Inferior parietal cortex (tissue), 1 donor: ENCODE data around the gene SMLR1.
"Not testable (repeated sequence)": the region's sequence is repeated elsewhere in the genome, so short reads cannot be mapped to it uniquely, and the experiment has no call there.

Source experiments
- DNase-seq: peaks from one replicate; pipeline ENCODE4 v3.0.0-alpha.2; 2016; ENCODE audit errors: extremely low spot score

SMLR1 gene

GRCh38 chr6:130827247-130828149 lies at the start of gene SMLR1:
TSS of gene SMLR1 (plus strand) at chr6:130827406. CDS start at chr6:130827414, 8 bp downstream.
- no peak for DNase-seq

- no peak for DNase-seq
These were observed 48.1 kb upstream of the SMLR1 start for GRCh38 chr6:130778946-130779657.

- DNase-seq: no peak
These were observed 47.6 kb upstream of the SMLR1 start for GRCh38 chr6:130779658-130780033.

- no peak for DNase-seq
These were observed 47.1 kb upstream of the SMLR1 start for GRCh38 chr6:130780122-130780521.

- no peak for DNase-seq
These were observed 45.6 kb upstream of the SMLR1 start for GRCh38 chr6:130781557-130781956.

- DNase-seq: no peak
These were observed 43.6 kb upstream of the SMLR1 start for GRCh38 chr6:130783416-130784107.

- no peak for DNase-seq
These were observed 39.3 kb upstream of the SMLR1 start for GRCh38 chr6:130787726-130788500.

GRCh38 chr6:130788954-130789353 lies 38.3 kb upstream of the SMLR1 start:
- DNase-seq: no peak

- DNase-seq: no peak
These were observed 33.1 kb upstream of the SMLR1 start for GRCh38 chr6:130794010-130794697.

- DNase-seq: no peak
These were observed 32.5 kb upstream of the SMLR1 start for GRCh38 chr6:130794738-130795137.

GRCh38 chr6:130796313-130796905 lies 30.8 kb upstream of the SMLR1 start:
- DNase-seq: no peak

- no peak for DNase-seq
These were observed 30.1 kb upstream of the SMLR1 start for GRCh38 chr6:130797061-130797460.

GRCh38 chr6:130801368-130801767 lies 25.8 kb upstream of the SMLR1 start:
- DNase-seq: not testable (repeated sequence)

GRCh38 chr6:130810307-130811030 lies 16.7 kb upstream of the SMLR1 start:
- DNase-seq: peak; percentile 26

GRCh38 chr6:130811932-130812331 lies 15.3 kb upstream of the SMLR1 start:
- no peak for DNase-seq

GRCh38 chr6:130814506-130814905 lies 12.7 kb upstream of the SMLR1 start:
- no peak for DNase-seq

- DNase-seq: no peak
These were observed 11.8 kb upstream of the SMLR1 start for GRCh38 chr6:130815200-130816071.

GRCh38 chr6:130822736-130823135 lies 4.5 kb upstream of the SMLR1 start:
- DNase-seq: no peak
